ENCODE measurements around the gene KIF26B. TPM values are rescaled to one million over a fixed set of nuclear protein-coding genes. Genes with fewer than 3 reads are reported as not detected.

KIF26B gene
- polyA plus RNA-seq, 1 of the 3 experiments (the other 2 are of a cell fraction) = 2.6 TPM

- ChIA-PET POLR2A (no interaction called here), CTCF (no interaction called here)
- no peak overlapping the region for H3K4me3 ChIP-seq (ENCODE audit: low read depth in 2 of 2, low read length in 1 of 2)
- no peak overlapping the region for H3K9ac ChIP-seq
- peaks cover 62% of the 10 kb centered on the region for H3K79me2 ChIP-seq (ENCODE audit: insufficient read depth)
- no peak overlapping the region for H2AFZ ChIP-seq (ENCODE audit: low read depth)
- H3K27me3 ChIP-seq (ENCODE audit: insufficient read depth) = no peaks in the 10 kb centered on the region
- no peak overlapping the region for H3K4me2 ChIP-seq
- TF ChIP-seq TEAD4 (IDR thresholded peaks at IDR 0.05; ENCODE audit: borderline replicate concordance, insufficient read depth) = no peak
- TF ChIP-seq, protein P1, sequence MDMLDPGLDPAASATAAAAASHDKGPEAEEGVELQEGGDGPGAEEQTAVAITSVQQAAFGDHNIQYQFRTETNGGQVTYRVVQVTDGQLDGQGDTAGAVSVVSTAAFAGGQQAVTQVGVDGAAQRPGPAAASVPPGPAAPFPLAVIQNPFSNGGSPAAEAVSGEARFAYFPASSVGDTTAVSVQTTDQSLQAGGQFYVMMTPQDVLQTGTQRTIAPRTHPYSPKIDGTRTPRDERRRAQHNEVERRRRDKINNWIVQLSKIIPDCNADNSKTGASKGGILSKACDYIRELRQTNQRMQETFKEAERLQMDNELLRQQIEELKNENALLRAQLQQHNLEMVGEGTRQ (IDR thresholded peaks at IDR 0.05; ENCODE audit: borderline replicate concordance, low read depth, low read length) = no peak
- TF ChIP-seq RXRA (IDR thresholded peaks at IDR 0.05; ENCODE audit: borderline replicate concordance, low read depth) = no peak
- TF ChIP-seq, protein P2, sequence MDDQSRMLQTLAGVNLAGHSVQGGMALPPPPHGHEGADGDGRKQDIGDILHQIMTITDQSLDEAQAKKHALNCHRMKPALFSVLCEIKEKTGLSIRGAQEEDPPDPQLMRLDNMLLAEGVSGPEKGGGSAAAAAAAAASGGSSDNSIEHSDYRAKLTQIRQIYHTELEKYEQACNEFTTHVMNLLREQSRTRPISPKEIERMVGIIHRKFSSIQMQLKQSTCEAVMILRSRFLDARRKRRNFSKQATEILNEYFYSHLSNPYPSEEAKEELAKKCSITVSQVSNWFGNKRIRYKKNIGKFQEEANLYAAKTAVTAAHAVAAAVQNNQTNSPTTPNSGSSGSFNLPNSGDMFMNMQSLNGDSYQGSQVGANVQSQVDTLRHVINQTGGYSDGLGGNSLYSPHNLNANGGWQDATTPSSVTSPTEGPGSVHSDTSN (IDR thresholded peaks at IDR 0.05) = no peak
- TF ChIP-seq TAF1 (IDR thresholded peaks at IDR 0.05; ENCODE audit: borderline replicate concordance, low read depth, low read length) = no peak
- TF ChIP-seq NRF1 (IDR thresholded peaks at IDR 0.05; ENCODE audit: low read depth, low read length) = no peak
- H3K36me3 ChIP-seq (replicated peaks in 1 of 2; ENCODE audit: control insufficient read depth in 1 of 2, insufficient read depth in 2 of 2, low read length in 1 of 2) = peaks cover 24 to 67% of the 10 kb centered on the region in 2 experiments
- no peaks in the 10 kb centered on the region for H3K9me3 ChIP-seq
- peaks cover 0 to 54% of the 10 kb centered on the region in 2 experiments; a peak in 2 of 4 replicates for H3K4me1 ChIP-seq (ENCODE audit: control insufficient read depth in 1 of 2, insufficient read depth in 2 of 2, low read depth in 1 of 2, low read length in 1 of 2)
- peak overlapping the region in 1 of 2 experiments; percentile 64; a peak in 2 of 4 replicates for H3K27ac ChIP-seq (ENCODE audit: low read depth in 2 of 2, low read length in 1 of 2)
- H3K9me2 ChIP-seq = no peaks in the 10 kb centered on the region
- 71% methylated on average over 6 of the region's 6 CpGs for WGBS (ENCODE audit: low lambda C conversion rate)
- no peaks in the 10 kb centered on the region for H3F3A ChIP-seq (replicated peaks; ENCODE audit: insufficient read depth)
- no peaks in the 10 kb centered on the region; the same call in 1 of the 2 replicates for H4K20me1 ChIP-seq (ENCODE audit: insufficient read depth)
- no peak for DNase-seq
Observed at GRCh38 chr1:245160741-245161400, 6.1 kb downstream of the KIF26B start.

- Histone ChIP-seq H3K9me2 (no peaks in the 10 kb centered on the region), H2AFZ (ENCODE audit: low read depth) (no peak overlapping the region), H3F3A (replicated peaks; ENCODE audit: insufficient read depth) (no peaks in the 10 kb centered on the region), H3K4me1 (ENCODE audit: control insufficient read depth in 1 of 2, insufficient read depth in 2 of 2, low read depth in 1 of 2, low read length in 1 of 2) (peaks cover 0 to 64% of the 10 kb centered on the region in 2 experiments; a peak in 2 of 4 replicates), H3K9ac (no peak overlapping the region), H3K4me2 (no peak overlapping the region), H3K79me2 (ENCODE audit: insufficient read depth) (peaks cover 60% of the 10 kb centered on the region), H3K9me3 (no peaks in the 10 kb centered on the region), H3K27ac (ENCODE audit: low read depth in 2 of 2, low read length in 1 of 2) (no peak overlapping the region; a peak in 1 of 4 replicates), H4K20me1 (ENCODE audit: insufficient read depth) (no peaks in the 10 kb centered on the region; the same call in 1 of the 2 replicates), H3K4me3 (ENCODE audit: low read depth in 2 of 2, low read length in 1 of 2) (no peak overlapping the region), H3K36me3 (replicated peaks in 1 of 2; ENCODE audit: control insufficient read depth in 1 of 2, insufficient read depth in 2 of 2, low read length in 1 of 2) (peaks cover 24 to 77% of the 10 kb centered on the region in 2 experiments), H3K27me3 (ENCODE audit: insufficient read depth) (no peaks in the 10 kb centered on the region)
- ChIA-PET POLR2A (no interaction called here), CTCF (no interaction called here)
- TF ChIP-seq, protein P1 (IDR thresholded peaks at IDR 0.05; ENCODE audit: borderline replicate concordance, low read depth, low read length) = no peak
- no peak for TF ChIP-seq TEAD4 (IDR thresholded peaks at IDR 0.05; ENCODE audit: borderline replicate concordance, insufficient read depth)
- no peak for TF ChIP-seq MAX (IDR thresholded peaks at IDR 0.05; ENCODE audit: low read depth)
- no peak for TF ChIP-seq FOXJ3 (CRISPR knock-in tag; IDR thresholded peaks at IDR 0.05)
- DNase-seq = no peak
- WGBS (ENCODE audit: low lambda C conversion rate) = 97% methylated on average over 7 of the region's 8 CpGs
Observed at GRCh38 chr1:245161866-245162265, 7.1 kb downstream of the KIF26B start.

Measured in SK-N-SH (cell line).